GM18517 (cell line): Measurements from ENCODE around the gene ITK.
"Not testable (repeated sequence)": the region's sequence is repeated elsewhere in the genome, so short reads cannot be mapped to it uniquely, and the experiment has no call there.

Experiments
- ATAC-seq: cut with Tn5 transposase; IDR thresholded peaks from one replicate; pipeline ENCODE4 v1.9.1; 2021; ENCODE audit warnings: mild to moderate bottlenecking, moderate library complexity; ENCODE audit not compliant: unreplicated experiment

Gene ITK

DNA sequence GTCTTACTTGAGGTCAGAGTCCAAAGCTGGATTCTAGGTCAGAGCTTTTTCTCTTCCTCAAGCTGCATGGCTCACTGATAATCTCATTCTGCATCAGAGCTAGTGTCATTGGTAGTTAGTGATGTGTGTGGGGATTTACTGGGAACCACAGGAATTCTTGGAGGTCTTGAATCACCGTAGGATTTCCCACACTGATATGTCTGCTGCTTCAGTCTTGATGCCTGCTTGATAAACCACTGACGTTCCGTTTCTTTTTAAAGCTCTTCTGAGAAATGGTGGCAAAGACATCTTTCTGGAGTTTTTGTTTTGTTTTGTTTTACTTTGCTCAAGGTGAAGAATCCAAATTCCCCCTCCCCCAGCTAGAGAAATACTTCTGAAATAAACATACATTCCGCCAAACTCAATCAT lies 13.4 kb upstream of the ITK start:
- no peak for ATAC-seq

- ATAC-seq: no peak
Measured at GRCh38 chr5:157168286-157168685, 12.4 kb upstream of the ITK start.

- peak; percentile 100 for ATAC-seq
Measured at GRCh38 chr5:157172403-157172802, 8.2 kb upstream of the ITK start.

DNA sequence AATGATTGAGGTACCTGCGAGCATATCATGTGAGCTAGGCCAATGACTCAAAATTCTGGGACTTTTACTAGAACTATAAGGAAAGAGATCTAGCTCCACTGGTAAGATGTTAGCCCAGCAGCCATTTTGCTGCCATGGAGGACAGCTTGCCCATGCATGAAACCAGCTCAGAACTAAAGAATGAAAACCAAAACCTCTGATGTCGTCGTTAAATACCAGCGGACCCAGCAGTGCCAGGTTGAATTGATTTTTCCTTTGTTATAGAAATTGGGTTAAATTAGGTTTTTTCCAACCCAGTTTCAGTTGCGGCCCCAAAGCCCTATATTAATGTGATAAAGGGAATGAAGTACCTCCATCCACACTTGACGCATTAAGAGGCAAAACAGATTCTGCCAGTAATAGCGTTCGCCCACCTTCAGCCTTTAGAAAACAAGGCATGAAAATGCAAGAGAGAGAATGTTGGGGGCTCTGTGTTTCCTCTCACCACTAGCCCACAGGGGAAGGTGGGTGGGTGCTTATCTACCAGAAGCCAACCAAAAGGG lies 5.5 kb upstream of the ITK start:
- ATAC-seq: no peak

DNA sequence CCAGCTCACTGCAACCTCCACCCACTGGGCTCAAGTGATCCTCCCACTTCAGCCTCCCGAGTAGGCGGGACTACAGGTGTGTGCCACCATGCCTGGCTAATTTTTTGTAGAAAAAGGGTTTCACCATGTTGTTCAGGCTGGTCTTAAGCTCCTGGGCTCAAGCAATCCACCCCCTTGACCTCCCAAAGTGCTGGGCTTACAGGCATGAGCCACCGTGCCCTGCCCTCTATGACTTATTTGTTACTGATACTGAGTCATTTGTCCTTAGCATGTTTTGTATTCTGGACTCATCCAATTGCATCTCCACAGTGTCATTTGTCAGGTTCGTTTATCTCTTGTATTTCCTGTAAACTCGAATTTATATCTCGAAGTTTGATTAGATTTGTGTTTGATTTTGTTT lies 2.7 kb upstream of the ITK start:
- no peak for ATAC-seq

DNA sequence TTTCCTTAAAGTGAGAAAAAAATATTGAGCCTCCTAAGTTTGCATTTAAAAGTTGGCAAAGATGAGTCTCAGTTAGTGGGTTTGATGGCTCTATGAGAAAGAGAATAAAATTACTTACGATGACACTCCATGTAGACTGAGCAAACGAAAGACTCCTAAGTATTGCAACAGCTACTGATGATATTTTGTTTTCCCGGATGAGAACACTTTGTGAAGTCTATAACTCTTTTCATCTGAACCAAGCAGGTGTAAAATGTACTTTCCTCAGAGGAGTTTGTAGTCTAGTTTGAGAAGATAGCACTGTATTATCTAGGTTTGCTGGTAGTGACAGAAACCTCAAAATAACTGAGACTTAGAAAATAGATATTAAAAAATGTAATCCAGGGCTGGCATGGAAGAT lies 1.7 kb upstream of the ITK start:
- no peak for ATAC-seq

DNA sequence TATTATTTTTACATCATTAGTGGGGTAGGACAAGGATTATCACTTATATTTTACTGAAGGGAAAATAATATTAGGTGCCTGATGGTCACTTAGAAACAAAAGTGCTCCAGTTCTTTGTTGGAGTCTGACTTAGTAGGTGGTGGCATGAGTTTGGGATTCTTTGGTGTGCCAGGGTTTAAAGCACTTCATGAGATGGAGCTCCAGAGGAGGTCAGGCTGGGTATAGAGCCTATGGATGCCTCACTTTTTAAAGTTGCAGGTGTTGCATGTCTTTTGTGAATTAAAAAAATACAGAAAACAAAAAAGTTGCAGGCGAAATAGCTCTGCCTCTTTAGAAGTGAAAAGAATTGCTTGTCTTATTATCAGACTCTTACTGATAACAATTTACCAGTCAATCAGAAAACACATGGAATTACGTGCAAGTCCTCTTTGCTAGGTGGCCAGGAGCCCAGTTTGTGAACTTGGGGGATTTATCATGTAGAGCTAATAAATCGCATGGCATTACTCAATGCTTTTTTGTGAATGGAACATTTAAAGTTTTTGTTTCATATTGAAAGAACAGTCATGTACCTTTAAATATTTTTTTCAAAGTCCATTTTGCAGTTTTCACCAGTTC lies 1.6 kb downstream of the ITK start:
- no peak for ATAC-seq

- ATAC-seq: no peak
Measured at GRCh38 chr5:157184117-157184670, 3.6 kb downstream of the ITK start.

DNA sequence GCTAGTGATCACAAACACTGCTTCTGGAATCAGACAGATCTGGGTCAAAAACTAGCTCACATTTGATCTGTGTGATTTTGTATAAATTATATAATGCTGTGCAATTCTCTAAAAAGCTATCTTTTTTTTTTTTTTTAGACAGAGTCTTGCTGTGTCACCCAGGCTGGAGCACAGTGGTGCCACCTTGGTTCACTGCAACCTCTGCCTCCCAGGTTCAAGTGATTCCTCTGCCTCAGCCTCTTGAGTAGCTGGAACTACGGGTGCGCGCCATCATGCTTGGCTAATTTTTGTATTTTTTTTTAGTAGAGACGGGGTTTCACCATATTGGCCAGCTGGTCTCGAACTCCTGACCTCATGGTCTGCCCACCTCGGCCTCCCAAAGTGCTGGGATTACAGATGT lies 4.5 kb downstream of the ITK start:
- ATAC-seq: not testable (repeated sequence)

DNA sequence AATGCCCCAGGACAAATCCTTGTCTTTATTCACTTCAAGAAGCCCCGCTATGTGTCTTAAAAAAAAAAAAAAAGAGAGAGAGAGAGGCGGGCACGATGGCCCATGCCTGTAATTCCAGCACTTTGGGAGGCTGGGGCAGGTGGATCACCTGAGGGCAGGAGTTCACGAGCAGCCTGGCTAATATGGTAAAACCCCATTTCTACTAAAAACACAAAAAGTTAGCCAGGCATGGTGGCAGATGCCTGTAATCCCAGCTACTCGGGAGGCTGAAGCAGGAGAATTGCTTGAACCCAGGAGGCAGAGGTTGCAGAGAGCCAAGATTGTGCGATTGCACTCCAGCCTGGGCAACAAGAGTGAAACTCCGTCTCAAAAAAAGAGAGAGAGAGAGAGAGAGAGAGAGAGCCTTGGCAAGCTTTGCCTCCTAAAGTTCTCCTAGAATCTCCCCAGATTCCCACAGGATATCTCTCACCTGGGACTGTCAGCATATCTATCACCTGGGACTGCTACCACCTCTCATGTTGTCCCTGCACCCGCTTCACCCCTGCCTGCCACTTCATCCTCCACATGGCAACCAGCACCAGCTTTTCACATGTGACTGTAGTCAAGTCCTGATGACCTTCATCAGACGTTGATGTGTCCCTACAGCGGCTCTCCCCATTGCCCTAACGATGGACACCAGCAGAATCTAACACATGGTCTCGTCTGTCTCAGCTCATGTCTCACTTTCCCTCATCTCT lies 5.8 kb downstream of the ITK start:
- no peak for ATAC-seq

GRCh38 chr5:157187046-157187754 lies 6.6 kb downstream of the ITK start:
- no peak for ATAC-seq

DNA sequence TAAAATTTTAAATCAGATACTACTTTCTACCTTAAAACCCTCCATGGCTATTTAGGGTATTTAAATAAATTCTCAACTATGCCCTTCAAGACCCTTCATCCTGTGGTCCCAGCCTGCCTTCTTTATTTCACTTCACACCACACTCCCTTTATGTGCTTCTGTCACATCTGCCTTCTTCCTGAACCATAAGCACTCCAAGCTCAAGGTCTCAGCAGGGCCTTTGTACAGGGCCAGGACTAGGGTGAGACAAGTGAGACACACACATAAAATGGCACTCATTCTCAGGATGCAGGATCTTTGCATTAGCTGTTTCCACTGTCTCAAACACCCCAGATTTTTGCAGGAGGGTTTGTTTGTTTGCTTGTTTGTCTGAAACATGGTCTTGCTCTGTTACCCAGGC lies 7.6 kb downstream of the ITK start:
- no peak for ATAC-seq

GRCh38 chr5:157189223-157189622 lies 8.6 kb downstream of the ITK start:
- peak; percentile 87 for ATAC-seq

GRCh38 chr5:157193699-157194424 lies 13.2 kb downstream of the ITK start:
- ATAC-seq: no peak

GRCh38 chr5:157196045-157196444 lies 15.4 kb downstream of the ITK start:
- ATAC-seq: no peak

DNA sequence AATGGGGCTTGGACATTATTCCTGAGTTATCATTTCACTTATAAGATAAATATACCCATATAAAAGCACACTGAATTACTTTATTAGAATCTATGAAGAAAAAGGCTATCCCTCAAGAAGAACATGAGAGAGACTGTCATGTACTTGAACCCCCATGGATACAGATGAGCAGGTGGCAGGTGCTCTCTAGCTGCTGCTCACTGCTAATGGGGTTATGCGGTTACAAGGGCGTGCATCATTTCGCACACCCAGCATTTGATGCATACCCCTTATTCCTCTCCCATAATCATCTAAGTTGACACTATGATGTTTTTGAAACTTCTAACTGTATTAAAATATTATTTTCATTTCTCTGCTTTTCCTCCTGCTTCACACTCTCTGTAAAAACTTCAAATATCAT lies 16.4 kb downstream of the ITK start:
- ATAC-seq: no peak

DNA sequence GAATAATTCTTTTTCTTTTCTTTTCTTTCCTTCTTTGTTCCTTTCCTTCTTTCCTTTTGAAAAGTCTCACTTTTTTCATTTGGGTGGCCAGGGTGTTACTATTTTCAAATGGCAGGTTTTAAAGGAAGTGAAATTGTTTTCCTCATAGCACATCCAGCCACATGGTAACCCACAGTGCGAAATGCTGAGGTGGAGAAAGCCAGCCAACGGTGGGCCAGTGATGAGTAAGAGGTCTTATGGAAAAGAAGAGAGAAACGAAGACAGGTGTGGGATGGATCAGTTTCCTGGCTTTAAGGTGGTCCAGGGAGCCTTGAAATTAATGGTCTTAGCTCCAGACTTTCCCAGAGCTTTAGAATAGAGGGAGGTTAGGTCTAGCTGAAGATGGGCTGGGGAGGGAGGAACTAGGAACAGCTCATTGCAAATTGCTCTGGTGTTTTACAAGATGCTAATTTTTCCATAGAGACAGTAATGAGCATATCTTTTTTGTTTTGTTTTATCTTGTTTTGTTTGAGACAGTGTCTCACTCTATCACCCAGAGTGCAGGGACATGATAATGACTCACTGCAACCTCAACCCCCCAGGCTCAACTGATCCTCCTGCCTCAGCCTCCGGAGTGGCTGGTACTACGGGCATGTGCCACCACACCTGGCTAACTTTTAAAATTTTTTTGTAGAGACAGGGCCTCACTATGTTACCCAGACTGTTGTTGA lies 17.8 kb downstream of the ITK start:
- ATAC-seq: no peak

DNA sequence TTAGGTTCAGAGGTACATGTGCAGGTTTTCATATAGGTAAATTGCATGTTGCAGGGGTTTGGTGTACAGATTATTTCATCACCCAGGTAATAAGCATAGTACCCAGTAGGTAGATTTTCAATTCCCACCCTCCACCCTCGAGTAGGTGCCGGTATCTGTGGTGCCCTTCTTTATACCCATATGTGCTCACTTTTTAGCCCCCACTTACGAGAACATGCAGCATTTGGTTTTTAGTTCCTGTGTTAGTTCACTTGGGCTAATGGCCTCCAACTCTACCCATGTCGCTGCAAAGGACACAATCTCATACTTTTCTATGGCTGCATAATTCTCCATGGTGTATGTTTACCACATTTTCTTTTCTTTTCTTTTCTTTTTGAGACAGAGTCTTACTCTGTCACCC lies 21.2 kb downstream of the ITK start:
- ATAC-seq: no peak

DNA sequence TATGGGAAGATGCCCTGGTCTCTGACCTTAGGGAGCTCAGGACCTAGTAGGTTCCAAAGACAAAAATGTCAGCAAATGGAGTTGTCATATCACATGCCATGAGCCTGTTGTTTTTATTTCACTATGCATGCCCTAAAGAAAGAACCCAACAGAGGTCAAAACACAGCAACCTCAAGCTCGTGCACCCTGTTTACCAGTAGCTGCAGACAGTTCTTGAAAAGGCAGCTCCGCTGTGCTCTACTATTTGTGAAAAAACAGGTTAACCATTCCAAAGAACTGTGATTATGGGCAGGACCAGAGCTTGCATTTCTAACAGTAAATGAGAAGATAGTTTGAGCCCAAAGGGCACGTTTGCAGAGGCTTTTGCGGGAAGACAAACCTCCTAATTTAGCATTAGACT lies 22.8 kb downstream of the ITK start:
- no peak for ATAC-seq

- no peak for ATAC-seq
Measured at GRCh38 chr5:157204765-157205164, 24.1 kb downstream of the ITK start.
